Measurements from ENCODE around the gene CLIC1. TPM values are rescaled to one million over a fixed set of nuclear protein-coding genes. Genes with fewer than 3 reads are reported as not detected.

Gene CLIC1
- total RNA-seq, 2 donors from 2014 or later = 222 to 251 TPM

GRCh38 chr6:31706599-31706998 is 29.7 kb downstream of the CLIC1 start, which contains the start of gene LY6G6F:
Gene LY6G6F (plus strand): TSS chr6:31706866. CDS start chr6:31706907, 41 bp downstream.
- peaks cover 10 to 13% of the 10 kb centered on the region in 2 donors for H3K4me1 ChIP-seq (ENCODE audit: control insufficient read depth in 1 of 2, low read depth in 2 of 2)
- TF ChIP-seq CTCF (IDR thresholded peaks at IDR 0.05) = no peak
- no peaks in the 10 kb centered on the region for H3K27me3 ChIP-seq (replicated peaks; ENCODE audit: insufficient read depth)
- no peak within 1 kb of the TSS for H3K4me3 ChIP-seq
- H3K27ac ChIP-seq = no peak within 1 kb of the TSS
- ATAC-seq (ENCODE audit: insufficient number of reproducible peaks, low FRiP score, low read depth) = no peak
- DNase-seq (ENCODE audit: low spot score) = no peak
- H3K36me3 ChIP-seq = no peaks in the 10 kb centered on the region
- no peaks in the 10 kb centered on the region for H3K9me3 ChIP-seq

DNA sequence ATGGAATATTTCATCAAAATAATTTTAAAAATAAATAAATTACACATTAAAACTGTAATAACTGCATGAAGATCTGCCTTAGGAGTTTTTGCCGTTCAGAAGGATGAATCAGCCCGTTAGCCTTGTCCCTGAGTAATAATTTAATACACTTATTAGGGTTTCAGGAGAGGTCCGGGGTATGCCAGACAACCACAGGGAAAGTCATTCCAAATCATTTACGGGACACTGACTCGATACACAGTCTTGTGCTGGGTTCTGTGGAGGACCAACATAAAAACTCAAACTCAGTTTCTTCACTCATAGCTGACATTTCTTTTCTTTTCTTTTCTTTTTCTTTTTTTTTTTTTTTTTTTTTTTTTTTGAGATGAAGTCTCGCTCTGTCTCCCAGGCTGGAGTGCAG is 30.4 kb downstream of the CLIC1 start:
- no peaks in the 10 kb centered on the region for H3K27me3 ChIP-seq (replicated peaks; ENCODE audit: insufficient read depth)
- TF ChIP-seq CTCF (IDR thresholded peaks at IDR 0.05) = no peak
- no peaks in the 10 kb centered on the region for H3K36me3 ChIP-seq
- no peak overlapping the region for H3K27ac ChIP-seq
- H3K4me3 ChIP-seq = no peak overlapping the region
- ATAC-seq (ENCODE audit: insufficient number of reproducible peaks, low FRiP score, low read depth) (no peak), DNase-seq (ENCODE audit: low spot score) (no peak)
- H3K4me1 ChIP-seq (ENCODE audit: control insufficient read depth in 1 of 2, low read depth in 2 of 2) = peaks cover 13 to 19% of the 10 kb centered on the region in 2 donors
- no peaks in the 10 kb centered on the region for H3K9me3 ChIP-seq

GRCh38 chr6:31702819-31703716 is 33.3 kb downstream of the CLIC1 start, which contains the start of gene ABHD16A:
Gene ABHD16A (minus strand): TSS chr6:31703324. CDS start chr6:31703281, 43 bp downstream.
- peaks cover 6% of the 10 kb centered on the region for H3K36me3 ChIP-seq
- peak within 1 kb of the TSS; percentile 95 to 97 for H3K27ac ChIP-seq
- peak; percentile 95 for ATAC-seq (ENCODE audit: insufficient number of reproducible peaks, low FRiP score, low read depth)
- H3K27me3 ChIP-seq (replicated peaks; ENCODE audit: insufficient read depth) = no peaks in the 10 kb centered on the region
- peaks cover 13 to 23% of the 10 kb centered on the region in 2 donors for H3K4me1 ChIP-seq (ENCODE audit: control insufficient read depth in 1 of 2, low read depth in 2 of 2)
- peak; percentile 97 for DNase-seq (ENCODE audit: low spot score)
- TF ChIP-seq CTCF (IDR thresholded peaks at IDR 0.05) = peak; percentile 19
- peak within 1 kb of the TSS; percentile 92 for H3K4me3 ChIP-seq
- no peaks in the 10 kb centered on the region for H3K9me3 ChIP-seq

- Histone ChIP-seq H3K4me3 (peak overlapping the region; percentile 92), H3K36me3 (peaks cover 9% of the 10 kb centered on the region), H3K4me1 (ENCODE audit: control insufficient read depth in 1 of 2, low read depth in 2 of 2) (peaks cover 13 to 23% of the 10 kb centered on the region in 2 donors), H3K9me3 (no peaks in the 10 kb centered on the region), H3K27ac (peak overlapping the region; percentile 95 to 97), H3K27me3 (replicated peaks; ENCODE audit: insufficient read depth) (no peaks in the 10 kb centered on the region)
- no peak for ATAC-seq (ENCODE audit: insufficient number of reproducible peaks, low FRiP score, low read depth)
- no peak for TF ChIP-seq CTCF (IDR thresholded peaks at IDR 0.05)
- no peak for DNase-seq (ENCODE audit: low spot score)
These were observed 33.9 kb downstream of the CLIC1 start for GRCh38 chr6:31702405-31702818.

- Histone ChIP-seq H3K4me3 (peak overlapping the region; percentile 92), H3K36me3 (peaks cover 9% of the 10 kb centered on the region), H3K27ac (peak overlapping the region; percentile 95 to 97), H3K4me1 (ENCODE audit: control insufficient read depth in 1 of 2, low read depth in 2 of 2) (peaks cover 13 to 23% of the 10 kb centered on the region in 2 donors), H3K9me3 (no peaks in the 10 kb centered on the region), H3K27me3 (replicated peaks; ENCODE audit: insufficient read depth) (no peaks in the 10 kb centered on the region)
- TF ChIP-seq CTCF (IDR thresholded peaks at IDR 0.05) = no peak
- DNase-seq (ENCODE audit: low spot score) (no peak), ATAC-seq (ENCODE audit: insufficient number of reproducible peaks, low FRiP score, low read depth) (no peak)
These were observed 34.5 kb downstream of the CLIC1 start for GRCh38 chr6:31701666-31702404.

Measured in thoracic aorta (tissue), 2 donors.